HFFc6 (cell line): ENCODE results near the gene PTPN6. TPM values are rescaled to one million over a fixed set of nuclear protein-coding genes. Genes with fewer than 3 reads are reported as not detected.

ENCODE experiments used
- DNase-seq: peaks from one replicate; pipeline ENCODE4 v3.0.0-alpha.2; 2018
- H3K27ac Mint-ChIP-seq: 2 replicates; pipeline ENCODE4 v1.8.0; 2020; ENCODE audit warnings: mild to moderate bottlenecking, mixed read lengths
- H3K27me3 Mint-ChIP-seq: 2 replicates; pipeline ENCODE4 v1.8.0; 2021; ENCODE audit warnings: mild to moderate bottlenecking, moderate library complexity, mixed read lengths; ENCODE audit not compliant: insufficient read depth
- H3K36me3 Mint-ChIP-seq: 2 replicates; pipeline ENCODE4 v1.8.0; 2021; ENCODE audit warnings: low read depth, mixed read lengths
- H3K4me1 Mint-ChIP-seq: 2 replicates; pipeline ENCODE4 v1.8.0; 2020; ENCODE audit warnings: low read depth, mixed read lengths
- H3K4me3 Mint-ChIP-seq: 2 replicates; pipeline ENCODE4 v1.8.0; 2020; ENCODE audit warnings: mild to moderate bottlenecking, moderate library complexity, mixed read lengths
- H3K9me3 Mint-ChIP-seq: 2 replicates; pipeline ENCODE4 v1.8.0; 2020; ENCODE audit warnings: mild to moderate bottlenecking, mixed read lengths
- CTCF ChIP-seq: fragments of 200-600 bp; sonication (generic); IDR thresholded peaks from 2 replicates; pipeline ENCODE4 v1.5.0; 2021; ENCODE audit warnings: antibody characterized with exemption, mild to moderate bottlenecking
- total RNA-seq, 6 experiments: library from RNA; stranded (reverse); fragmentation: NEBNext Ultra II Directional; extraction: Animal tissue kit (Norgen Biotek cat#: 25700); gene quantifications; 2 replicates in 1 of 6; 3 replicates in 5 of 6; pipeline ENCODE4 v1.2.3, GENCODE V29; 2021

The PTPN6 gene
- total RNA-seq, 6 experiments from 2014 or later: not detected

DNA sequence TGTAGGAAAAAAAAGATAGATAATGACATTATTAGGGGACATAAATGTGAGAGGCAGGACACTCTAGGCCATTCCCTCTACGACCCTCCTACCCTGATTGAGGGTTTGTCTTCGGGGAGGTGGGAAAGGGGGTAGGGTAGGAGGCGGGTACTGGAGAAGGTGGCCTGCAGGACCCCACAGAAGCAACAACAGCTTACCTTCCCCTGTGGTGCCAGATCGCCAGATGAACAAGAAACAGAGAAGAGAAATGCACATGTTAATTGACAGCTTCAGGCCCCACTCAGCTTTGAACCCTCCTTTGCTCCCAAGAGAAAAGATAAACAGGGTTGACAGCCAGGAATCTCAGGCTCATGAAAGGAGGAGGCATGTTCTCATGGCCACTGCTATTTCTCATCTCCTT lies 14.6 kb downstream of the PTPN6 start:
- Mint-ChIP-seq H3K27me3 (peaks cover 2% of the 10 kb centered on the region), H3K4me1 (peaks cover 36% of the 10 kb centered on the region), H3K36me3 (peaks cover 24% of the 10 kb centered on the region), H3K4me3 (no peak overlapping the region), H3K9me3 (no peaks in the 10 kb centered on the region), H3K27ac (peak overlapping the region; percentile 69)
- no peak for DNase-seq
- no peak for TF ChIP-seq CTCF

DNA sequence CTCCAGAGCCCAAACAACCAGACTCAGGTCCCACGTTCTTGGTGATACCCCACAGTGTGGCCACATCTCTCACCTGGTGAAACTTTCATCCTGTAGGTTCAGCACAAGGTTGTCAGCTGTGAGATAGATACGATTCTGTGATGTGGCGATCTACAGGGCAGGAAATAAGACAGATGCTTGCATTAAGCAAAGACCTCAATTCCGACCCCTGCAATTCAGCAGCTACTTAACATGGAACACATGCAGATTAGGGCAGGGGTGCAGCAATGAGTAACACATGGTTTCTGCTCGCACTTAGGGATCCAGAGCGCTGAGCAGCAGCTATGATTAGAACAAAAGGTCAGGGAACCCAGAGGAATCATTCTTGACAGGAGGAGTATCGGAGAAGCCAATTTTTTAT lies 15.2 kb downstream of the PTPN6 start:
- TF ChIP-seq CTCF: no peak

DNA sequence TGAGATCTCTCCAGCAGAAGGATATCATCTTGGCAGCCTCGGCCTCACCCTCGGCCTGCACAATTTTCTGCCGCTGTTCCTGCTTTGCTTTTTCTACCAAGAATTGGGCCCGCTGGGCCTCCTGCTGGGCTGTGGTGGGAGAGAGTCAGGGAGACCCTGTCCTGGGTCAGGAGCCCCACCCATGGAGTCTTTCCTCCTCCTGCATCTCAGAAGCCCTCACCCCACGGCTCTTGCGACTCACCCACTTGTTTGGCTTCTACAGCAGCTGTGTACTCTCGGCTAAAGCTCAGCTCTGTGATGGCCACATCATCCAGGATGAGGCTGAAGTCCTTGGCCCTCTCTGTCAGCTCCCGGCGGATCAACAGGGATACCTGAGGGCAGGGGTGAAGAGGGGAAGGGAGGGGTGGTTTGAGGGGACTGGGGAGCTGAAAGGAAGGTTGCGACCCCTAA lies 16.5 kb downstream of the PTPN6 start:
- Mint-ChIP-seq H3K27ac (peak overlapping the region; percentile 13; the same call in 1 of the 2 replicates), H3K4me3 (no peak overlapping the region), H3K27me3 (peaks cover 6% of the 10 kb centered on the region), H3K4me1 (peaks cover 32% of the 10 kb centered on the region), H3K9me3 (no peaks in the 10 kb centered on the region), H3K36me3 (peaks cover 35% of the 10 kb centered on the region)
- DNase-seq: no peak
- TF ChIP-seq CTCF: no peak

More for the DNA sequence above, 15.2 kb downstream of the PTPN6 start:
- H3K4me1 Mint-ChIP-seq: peaks cover 29% of the 10 kb centered on the region
- H3K27me3 Mint-ChIP-seq: peaks cover 5% of the 10 kb centered on the region
- no peaks in the 10 kb centered on the region for H3K9me3 Mint-ChIP-seq
- DNase-seq: no peak
- no peak overlapping the region for H3K4me3 Mint-ChIP-seq
- peaks cover 28% of the 10 kb centered on the region for H3K36me3 Mint-ChIP-seq
- H3K27ac Mint-ChIP-seq: no peak overlapping the region; the same call in none of the 2 replicates

DNA sequence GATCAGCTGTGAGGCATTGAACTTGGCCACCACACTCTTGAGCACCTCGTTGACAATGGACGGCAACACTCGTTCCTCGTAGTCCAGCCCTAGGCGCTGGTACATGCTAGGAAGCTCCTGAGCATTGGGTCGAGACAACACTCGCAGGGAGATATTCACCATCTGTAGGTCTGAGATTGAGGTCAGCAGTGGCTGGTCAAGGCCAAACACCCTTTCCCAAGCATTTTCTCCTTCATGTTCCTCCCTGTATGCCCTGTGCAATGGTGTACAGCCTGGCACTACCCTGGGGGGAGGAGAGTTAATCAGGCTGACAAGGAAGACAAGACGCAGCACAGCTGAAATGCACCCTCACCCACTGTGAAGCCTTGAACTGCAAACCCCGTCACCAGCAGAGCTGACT lies 17.3 kb downstream of the PTPN6 start:
- Mint-ChIP-seq H3K4me1 (peaks cover 35% of the 10 kb centered on the region), H3K27me3 (peaks cover 7% of the 10 kb centered on the region), H3K36me3 (peaks cover 37% of the 10 kb centered on the region), H3K27ac (peak overlapping the region; percentile 99; the same call in 1 of the 2 replicates), H3K9me3 (no peaks in the 10 kb centered on the region), H3K4me3 (peak overlapping the region; percentile 98)
- no peak for TF ChIP-seq CTCF
- DNase-seq: no peak

DNA sequence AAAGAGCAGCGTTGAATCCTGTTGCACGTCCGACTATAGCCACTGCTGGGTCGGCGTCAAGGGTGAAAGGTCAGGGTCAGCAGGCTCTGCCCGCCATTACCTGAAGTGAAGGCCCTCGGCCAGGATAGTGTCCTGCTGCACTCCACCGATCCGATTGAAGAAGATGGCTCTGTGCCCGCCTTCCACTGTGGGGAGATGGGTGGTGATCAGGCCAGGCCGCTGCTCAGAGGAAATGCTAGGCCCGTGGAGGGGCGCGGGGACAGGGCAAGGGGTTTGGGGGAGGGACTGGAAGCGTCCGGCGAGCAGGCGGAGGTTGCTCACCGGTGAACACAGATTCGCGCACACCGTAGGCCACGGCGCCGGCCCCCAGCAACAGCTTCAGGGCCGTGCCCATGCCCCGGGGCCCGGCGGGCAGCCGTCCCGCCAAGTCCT lies 19.0 kb downstream of the PTPN6 start:
- Mint-ChIP-seq H3K4me3 (peak overlapping the region; percentile 98), H3K9me3 (no peaks in the 10 kb centered on the region), H3K36me3 (peaks cover 47% of the 10 kb centered on the region), H3K27ac (peak overlapping the region; percentile 99), H3K27me3 (peaks cover 7% of the 10 kb centered on the region), H3K4me1 (peaks cover 36% of the 10 kb centered on the region)
- no peak for DNase-seq
- TF ChIP-seq CTCF: no peak

DNA sequence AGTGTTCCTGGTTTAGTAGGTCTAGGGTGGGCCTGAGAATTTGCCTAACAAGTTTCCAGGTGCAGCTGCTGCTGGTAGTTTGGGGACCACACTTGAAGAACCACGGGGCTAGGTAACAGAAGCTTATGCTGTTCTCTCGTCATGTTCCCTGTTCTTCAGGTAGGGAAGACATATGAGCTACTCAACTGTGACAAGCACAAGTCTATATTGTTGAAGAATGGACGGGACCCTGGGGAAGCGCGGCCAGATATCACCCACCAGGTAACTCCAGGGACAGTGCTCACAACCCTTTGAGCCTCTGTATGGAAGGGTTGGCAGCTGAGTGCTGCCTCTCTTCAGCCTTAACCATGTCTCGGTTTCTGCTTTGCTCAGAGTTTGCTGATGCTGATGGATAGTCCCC lies 23.0 kb downstream of the PTPN6 start:
- peaks cover 24% of the 10 kb centered on the region for H3K4me1 Mint-ChIP-seq
- peaks cover 30% of the 10 kb centered on the region for H3K36me3 Mint-ChIP-seq
- no peak for TF ChIP-seq CTCF
- DNase-seq: no peak
- H3K27ac Mint-ChIP-seq: peak overlapping the region; percentile 36; the same call in 1 of the 2 replicates
- no peak overlapping the region for H3K4me3 Mint-ChIP-seq
- H3K9me3 Mint-ChIP-seq: no peaks in the 10 kb centered on the region
- peaks cover 8% of the 10 kb centered on the region for H3K27me3 Mint-ChIP-seq
